Measurements from ENCODE around the gene SMURF2.

SMURF2 gene

GRCh38 chr17:64661976-64662773 is at the start of gene SMURF2:
Gene SMURF2 (minus strand): TSS chr17:64662307. CDS start chr17:64661880, 427 bp downstream.
- peak; percentile 98 for DNase-seq (ENCODE audit: low spot score)
- no peak for TF ChIP-seq CTCF (IDR thresholded peaks at IDR 0.05; ENCODE audit: extremely low read depth, missing control alignments)

DNA sequence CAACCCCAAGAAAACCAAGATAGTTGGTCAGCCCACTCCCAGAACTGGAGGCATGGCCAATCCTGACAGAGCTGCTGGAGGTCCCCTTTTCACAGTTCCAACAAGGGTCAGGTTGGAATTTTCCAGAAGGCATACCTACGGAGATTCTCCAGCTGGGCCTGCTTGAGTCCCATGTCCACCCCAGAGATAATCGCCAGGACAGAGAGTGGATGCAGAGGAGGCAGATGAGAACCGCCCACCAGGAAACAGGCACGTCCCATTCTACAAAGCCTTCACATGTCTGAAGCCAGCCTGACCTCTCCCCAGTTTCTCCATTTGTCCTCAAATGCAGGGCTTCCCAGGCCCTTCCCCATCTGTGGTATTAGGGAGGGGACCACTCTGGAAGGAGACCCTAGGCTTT is 47.4 kb upstream of the SMURF2 start:
- no peak for TF ChIP-seq CTCF (IDR thresholded peaks at IDR 0.05; ENCODE audit: extremely low read depth, missing control alignments)
- DNase-seq (ENCODE audit: low spot score): no peak

GRCh38 chr17:64707050-64707591 is 45.0 kb upstream of the SMURF2 start:
- TF ChIP-seq CTCF (IDR thresholded peaks at IDR 0.05; ENCODE audit: extremely low read depth, missing control alignments): no peak
- DNase-seq (ENCODE audit: low spot score): no peak

GRCh38 chr17:64706224-64707049 is 44.3 kb upstream of the SMURF2 start:
- no peak for DNase-seq (ENCODE audit: low spot score)
- no peak for TF ChIP-seq CTCF (IDR thresholded peaks at IDR 0.05; ENCODE audit: extremely low read depth, missing control alignments)

- no peak for DNase-seq (ENCODE audit: low spot score)
- no peak for TF ChIP-seq CTCF (IDR thresholded peaks at IDR 0.05; ENCODE audit: extremely low read depth, missing control alignments)
These were observed 40.7 kb upstream of the SMURF2 start for GRCh38 chr17:64702815-64703214.

GRCh38 chr17:64698725-64699124 is 36.6 kb upstream of the SMURF2 start:
- DNase-seq (ENCODE audit: low spot score): no peak
- TF ChIP-seq CTCF (IDR thresholded peaks at IDR 0.05; ENCODE audit: extremely low read depth, missing control alignments): no peak

GRCh38 chr17:64694207-64694606 is 32.1 kb upstream of the SMURF2 start:
- TF ChIP-seq CTCF (IDR thresholded peaks at IDR 0.05; ENCODE audit: extremely low read depth, missing control alignments): no peak
- no peak for DNase-seq (ENCODE audit: low spot score)
